Neural progenitor cell (in vitro differentiated cells): Measurements from ENCODE around the gene SLC30A2. TPM values are rescaled to one million over a fixed set of nuclear protein-coding genes. Genes with fewer than 3 reads are reported as not detected.
A peak's percentile ranks its signal among the peaks of the same experiment; 100 is the strongest.

Experiments used
- DNase-seq: peaks from one replicate; pipeline ENCODE4 v3.0.0-alpha.2; 2016; ENCODE audit warnings: low spot score
- H2AFZ ChIP-seq: fragments of 200-600 bp; sonication (generic); replicated peaks from 2 replicates; pipeline ENCODE4 v1.6.1; 2016; ENCODE audit warnings: antibody characterized with exemption
- H3F3A ChIP-seq: fragments of 200-600 bp; sonication (generic); 2 replicates; pipeline ENCODE4 v1.6.1; 2016; ENCODE audit warnings: antibody characterized with exemption, low read depth
- H3K27ac ChIP-seq: fragments of 200-600 bp; sonication (generic); 2 replicates; pipeline ENCODE4 v1.5.1; 2016; ENCODE audit warnings: mild to moderate bottlenecking
- H3K27me3 ChIP-seq: fragments of 200-600 bp; sonication (generic); 2 replicates; pipeline ENCODE4 v1.6.1; 2016; ENCODE audit warnings: mild to moderate bottlenecking, moderate library complexity
- H3K36me3 ChIP-seq: fragments of 200-600 bp; sonication (generic); 2 replicates; pipeline ENCODE4 v1.5.1; 2016
- H3K4me1 ChIP-seq: fragments of 200-600 bp; sonication (generic); 2 replicates; pipeline ENCODE4 v1.6.1; 2016; ENCODE audit warnings: mixed run types
- H3K4me2 ChIP-seq: fragments of 200-600 bp; sonication (generic); 2 replicates; pipeline ENCODE4 v1.6.1; 2016
- H3K4me3 ChIP-seq: fragments of 200-600 bp; sonication (generic); 2 replicates; pipeline ENCODE4 v1.5.1; 2016
- H3K79me2 ChIP-seq: fragments of 200-600 bp; sonication (generic); 2 replicates; pipeline ENCODE4 v1.6.1; 2016; ENCODE audit warnings: low read depth
- H3K9ac ChIP-seq: fragments of 200-600 bp; sonication (generic); 2 replicates; pipeline ENCODE4 v1.6.1; 2016
- H3K9me3 ChIP-seq: fragments of 200-600 bp; sonication (generic); 2 replicates; pipeline ENCODE4 v1.5.1; 2016; ENCODE audit warnings: low read depth
- H4K20me1 ChIP-seq: fragments of 200-600 bp; sonication (generic); 2 replicates; pipeline ENCODE4 v1.6.1; 2016; ENCODE audit warnings: low read depth
- H3K27ac Mint-ChIP-seq: 3 replicates; pipeline ENCODE4 v1.8.0; 2021; ENCODE audit warnings: mixed read lengths
- H3K27me3 Mint-ChIP-seq: 2 replicates; pipeline ENCODE4 v1.8.0; 2022; ENCODE audit warnings: low read depth, mild to moderate bottlenecking, inconsistent platforms, moderate library complexity, mixed read lengths; ENCODE audit not compliant: insufficient read depth
- H3K36me3 Mint-ChIP-seq: 3 replicates; pipeline ENCODE4 v1.8.0; 2021; ENCODE audit warnings: mixed read lengths
- H3K4me1 Mint-ChIP-seq: 3 replicates; pipeline ENCODE4 v1.8.0; 2021; ENCODE audit warnings: mixed read lengths
- H3K4me3 Mint-ChIP-seq: 3 replicates; pipeline ENCODE4 v1.8.0; 2021; ENCODE audit warnings: mild to moderate bottlenecking, moderate library complexity, mixed read lengths
- H3K9me3 Mint-ChIP-seq: 3 replicates; pipeline ENCODE4 v1.8.0; 2020; ENCODE audit warnings: mixed read lengths
- CTCF ChIP-seq: fragments of 200-600 bp; sonication (generic); IDR thresholded peaks from 2 replicates; pipeline ENCODE4 v1.5.1; 2017; ENCODE audit warnings: antibody characterized with exemption, mild to moderate bottlenecking
- EZH2 ChIP-seq: fragments of 200-600 bp; sonication (generic); IDR thresholded peaks from 2 replicates; pipeline ENCODE4 v1.6.1; 2017; ENCODE audit warnings: antibody characterized with exemption, mild to moderate bottlenecking, moderate library complexity
- EZH2phosphoT487 ChIP-seq: fragments of 200-600 bp; sonication (generic); IDR thresholded peaks from 2 replicates; pipeline ENCODE4 v1.6.1; 2017; ENCODE audit warnings: antibody characterized with exemption
- small RNA-seq: library from RNA; depleted of rRNA; stranded (forward); fragments of <200 nt; gene quantifications from one replicate; pipeline ENCODE3, GENCODE V24; 2015
- total RNA-seq: library from RNA; depleted of rRNA; stranded (reverse); fragments of >200 nt; gene quantifications from 2 replicates; pipeline ENCODE4 v1.2.3, GENCODE V29; 2015; ENCODE audit warnings: low replicate concordance

Gene SLC30A2
- total RNA-seq, 1 donor from 2014 or later = not detected

GRCh38 chr1:25990251-25990650 is 55.7 kb downstream of the SLC30A2 start:
- peak overlapping the region; percentile 2 for H3K27ac Mint-ChIP-seq
- peaks cover 22% of the 10 kb centered on the region for H4K20me1 ChIP-seq
- no peak overlapping the region for H3K9ac ChIP-seq
- no peaks in the 10 kb centered on the region for H3K9me3 ChIP-seq
- H3K4me3 Mint-ChIP-seq = no peak overlapping the region
- DNase-seq = no peak
- peaks cover 22% of the 10 kb centered on the region for H3K36me3 Mint-ChIP-seq
- no peaks in the 10 kb centered on the region for H3F3A ChIP-seq
- H3K27me3 Mint-ChIP-seq = peaks cover 11% of the 10 kb centered on the region
- H3K27ac ChIP-seq = no peak overlapping the region
- no peak overlapping the region for H3K4me3 ChIP-seq
- no peaks in the 10 kb centered on the region for H3K9me3 Mint-ChIP-seq
- no peak overlapping the region for H2AFZ ChIP-seq
- no peaks in the 10 kb centered on the region for H3K4me1 ChIP-seq
- H3K4me2 ChIP-seq = no peak overlapping the region
- no peaks in the 10 kb centered on the region for H3K27me3 ChIP-seq
- H3K4me1 Mint-ChIP-seq = peaks cover 57% of the 10 kb centered on the region
- no peaks in the 10 kb centered on the region for H3K36me3 ChIP-seq
- no peak for TF ChIP-seq EZH2
- TF ChIP-seq CTCF = no peak
- TF ChIP-seq EZH2phosphoT487 = no peak
- no peaks in the 10 kb centered on the region for H3K79me2 ChIP-seq

GRCh38 chr1:25989440-25990234 is 56.3 kb downstream of the SLC30A2 start:
- Histone ChIP-seq H3K9ac (no peak overlapping the region), H3F3A (no peaks in the 10 kb centered on the region), H3K4me2 (no peak overlapping the region), H3K4me3 (no peak overlapping the region), H3K79me2 (no peaks in the 10 kb centered on the region), H3K36me3 (no peaks in the 10 kb centered on the region), H4K20me1 (peaks cover 22% of the 10 kb centered on the region), H3K27ac (no peak overlapping the region), H3K27me3 (no peaks in the 10 kb centered on the region), H2AFZ (no peak overlapping the region), H3K4me1 (no peaks in the 10 kb centered on the region), H3K9me3 (no peaks in the 10 kb centered on the region)
- Mint-ChIP-seq H3K36me3 (peaks cover 22% of the 10 kb centered on the region), H3K27ac (peak overlapping the region; percentile 95), H3K9me3 (no peaks in the 10 kb centered on the region), H3K27me3 (peaks cover 11% of the 10 kb centered on the region), H3K4me1 (peaks cover 52% of the 10 kb centered on the region), H3K4me3 (no peak overlapping the region)
- no peak for TF ChIP-seq CTCF
- no peak for TF ChIP-seq EZH2phosphoT487
- TF ChIP-seq EZH2 = no peak
- DNase-seq = no peak

- Histone ChIP-seq H3K9ac (peak overlapping the region; percentile 27), H3K4me2 (no peak overlapping the region), H3K9me3 (no peaks in the 10 kb centered on the region), H3K79me2 (no peaks in the 10 kb centered on the region), H3K27me3 (no peaks in the 10 kb centered on the region), H3K36me3 (no peaks in the 10 kb centered on the region), H3K4me1 (no peaks in the 10 kb centered on the region), H2AFZ (no peak overlapping the region), H3K27ac (no peak overlapping the region), H3F3A (no peaks in the 10 kb centered on the region), H3K4me3 (no peak overlapping the region), H4K20me1 (peaks cover 14% of the 10 kb centered on the region)
- Mint-ChIP-seq H3K27ac (no peak overlapping the region), H3K9me3 (no peaks in the 10 kb centered on the region), H3K36me3 (peaks cover 32% of the 10 kb centered on the region), H3K4me3 (no peak overlapping the region), H3K4me1 (peaks cover 39% of the 10 kb centered on the region), H3K27me3 (peaks cover 14% of the 10 kb centered on the region)
- no peak for DNase-seq
- TF ChIP-seq EZH2 (no peak), CTCF (no peak), EZH2phosphoT487 (no peak)
These were observed 58.0 kb downstream of the SLC30A2 start for GRCh38 chr1:25987951-25988350.

Small RNA genes within 50 kb of the gene (small RNA-seq; reads per million reads assigned to genes)
- gene RF00283 = not detected
- gene RF00492 = not detected

Other genes with a start within 250 kb of the SLC30A2 start
- gene SELENON, start 245.9 kb downstream of the SLC30A2 start, total RNA-seq = 24.9 and 50.4 TPM in 2 replicates
- gene MTFR1L, start 226.2 kb downstream of the SLC30A2 start, total RNA-seq = 20.7 and 31.2 TPM in 2 replicates
- gene AUNIP, start 186.7 kb downstream of the SLC30A2 start, total RNA-seq = 15.2 and 17.1 TPM in 2 replicates
- 1.1 and 3.7 TPM in 2 replicates for gene PAQR7, start 170.4 kb downstream of the SLC30A2 start, total RNA-seq
- gene STMN1, start 139.7 kb downstream of the SLC30A2 start, total RNA-seq = 356 and 519 TPM in 2 replicates
- gene PAFAH2, start 48.1 kb downstream of the SLC30A2 start, total RNA-seq = 16.6 and 18.2 TPM in 2 replicates
- 0.95 and 2.1 TPM in 2 replicates for gene EXTL1, start 24.3 kb downstream of the SLC30A2 start, total RNA-seq
- not detected in 2 replicates for gene TRIM63, start 21.5 kb upstream of the SLC30A2 start, total RNA-seq
- gene PDIK1L, start 65.7 kb upstream of the SLC30A2 start, total RNA-seq = 11.0 and 12.0 TPM in 2 replicates
- 0.28 and 0.50 TPM in 2 replicates for gene FAM110D, start 113.0 kb upstream of the SLC30A2 start, total RNA-seq
- not detected in 2 replicates for gene C1orf232, start 122.8 kb upstream of the SLC30A2 start, total RNA-seq
- gene ZNF593, start 123.8 kb upstream of the SLC30A2 start, total RNA-seq = 3.3 and 13.3 TPM in 2 replicates
- 0.67 and 2.1 TPM in 2 replicates for gene ZNF593OS, start 125.7 kb upstream of the SLC30A2 start, total RNA-seq
- 7.8 and 13.0 TPM in 2 replicates for gene CNKSR1, start 131.4 kb upstream of the SLC30A2 start, total RNA-seq
- 0.40 TPM in 1 of 2 replicates, not detected in the other for gene CATSPER4, start 144.5 kb upstream of the SLC30A2 start, total RNA-seq
- 41.4 and 54.1 TPM in 2 replicates for gene CEP85, start 188.1 kb upstream of the SLC30A2 start, total RNA-seq
- gene SH3BGRL3, start 234.0 kb upstream of the SLC30A2 start, total RNA-seq = 15.6 and 41.9 TPM in 2 replicates